ENCODE data around the gene OSCAR. TPM values are rescaled to one million over a fixed set of nuclear protein-coding genes. Genes with fewer than 3 reads are reported as not detected.

Gene OSCAR
- total RNA-seq, 4 donors from 2014 or later: 0.91 to 6.5 TPM; not detected in 2

GRCh38 chr19:54081032-54081431, 19.6 kb downstream of the OSCAR start, which contains the start of gene TARM1:
TSS of gene TARM1 (minus strand) at chr19:54081365. CDS start at chr19:54081340, 25 bp downstream.
- H3K36me3 ChIP-seq: no peaks in the 10 kb centered on the region
- peaks cover 0 to 4% of the 10 kb centered on the region in 2 donors for H3K9me3 ChIP-seq
- intact Hi-C loops (cut with DNase I; ENCODE audit: low total_unique reads): no loop called here
- H3K4me1 ChIP-seq: no peaks in the 10 kb centered on the region
- DNase-seq: no peak
- no peak within 1 kb of the TSS for H3K4me3 ChIP-seq
- no peaks in the 10 kb centered on the region for H3K27me3 ChIP-seq
- no peak for TF ChIP-seq POLR2A (IDR thresholded peaks at IDR 0.05)
- no peak for TF ChIP-seq CTCF (IDR thresholded peaks at IDR 0.05)
- no peak within 1 kb of the TSS for H3K27ac ChIP-seq

DNA sequence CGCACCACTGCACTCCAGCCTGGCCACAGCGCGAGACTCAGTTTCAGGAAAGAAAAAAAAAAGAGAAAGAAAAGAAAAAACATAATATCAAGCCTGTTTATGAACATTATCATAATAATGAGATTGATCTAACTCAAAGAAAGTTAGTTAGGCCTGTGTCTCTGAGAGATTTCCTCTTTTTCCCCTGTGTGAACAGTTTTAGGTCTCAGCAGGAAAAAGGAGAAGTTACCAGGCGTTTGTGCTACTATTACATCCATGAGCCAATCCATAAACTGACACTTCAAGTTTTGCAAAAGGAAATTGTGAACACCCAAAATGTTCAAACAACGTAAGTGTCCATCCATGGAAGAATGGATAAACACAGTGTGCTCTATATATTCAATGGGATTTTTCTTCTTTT, 23.3 kb downstream of the OSCAR start:
- TF ChIP-seq CTCF (IDR thresholded peaks at IDR 0.05): no peak
- no peak for TF ChIP-seq POLR2A (IDR thresholded peaks at IDR 0.05)
- intact Hi-C loops (cut with DNase I; ENCODE audit: low total_unique reads): no loop called here
- Histone ChIP-seq H3K36me3 (no peaks in the 10 kb centered on the region), H3K27me3 (no peaks in the 10 kb centered on the region), H3K9me3 (peaks cover 0 to 4% of the 10 kb centered on the region in 2 donors), H3K27ac (no peak overlapping the region), H3K4me1 (no peaks in the 10 kb centered on the region), H3K4me3 (no peak overlapping the region)
- no peak for DNase-seq

DNA sequence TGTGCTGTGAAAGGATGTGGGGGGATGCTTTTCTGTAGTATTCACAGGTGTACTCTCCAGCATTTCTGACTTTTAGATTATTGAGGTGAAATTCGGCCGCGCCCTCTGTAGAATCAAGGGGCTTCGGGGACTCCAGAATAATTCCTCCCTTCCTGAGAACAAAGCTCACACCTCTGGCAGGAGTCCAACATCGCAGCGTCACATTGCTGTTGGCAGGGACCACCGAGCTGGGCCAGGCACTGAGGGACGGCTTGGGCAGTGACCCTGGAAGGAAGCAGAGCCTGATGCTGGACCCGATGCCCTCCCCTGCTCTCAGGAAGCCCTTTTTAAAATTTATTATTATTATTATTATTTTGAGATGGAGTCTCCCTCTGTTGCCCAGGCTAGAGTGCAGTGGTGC, 25.8 kb downstream of the OSCAR start:
- Histone ChIP-seq H3K27ac (no peak overlapping the region), H3K27me3 (no peaks in the 10 kb centered on the region), H3K4me3 (no peak overlapping the region), H3K4me1 (no peaks in the 10 kb centered on the region), H3K36me3 (no peaks in the 10 kb centered on the region), H3K9me3 (no peaks in the 10 kb centered on the region)
- intact Hi-C loops (cut with DNase I; ENCODE audit: low total_unique reads): no loop called here
- TF ChIP-seq POLR2A (IDR thresholded peaks at IDR 0.05) (no peak), CTCF (IDR thresholded peaks at IDR 0.05) (no peak)
- no peak for DNase-seq

- H3K4me3 ChIP-seq: no peak overlapping the region
- H3K4me1 ChIP-seq: no peaks in the 10 kb centered on the region
- TF ChIP-seq CTCF (IDR thresholded peaks at IDR 0.05) (no peak), POLR2A (IDR thresholded peaks at IDR 0.05) (no peak)
- no peaks in the 10 kb centered on the region for H3K36me3 ChIP-seq
- no peak for DNase-seq
- intact Hi-C loops (cut with DNase I; ENCODE audit: low total_unique reads): no loop called here
- no peaks in the 10 kb centered on the region for H3K27me3 ChIP-seq
- no peaks in the 10 kb centered on the region for H3K9me3 ChIP-seq
- H3K27ac ChIP-seq: no peak overlapping the region
These were observed 26.8 kb downstream of the OSCAR start for GRCh38 chr19:54073829-54074228.

DNA sequence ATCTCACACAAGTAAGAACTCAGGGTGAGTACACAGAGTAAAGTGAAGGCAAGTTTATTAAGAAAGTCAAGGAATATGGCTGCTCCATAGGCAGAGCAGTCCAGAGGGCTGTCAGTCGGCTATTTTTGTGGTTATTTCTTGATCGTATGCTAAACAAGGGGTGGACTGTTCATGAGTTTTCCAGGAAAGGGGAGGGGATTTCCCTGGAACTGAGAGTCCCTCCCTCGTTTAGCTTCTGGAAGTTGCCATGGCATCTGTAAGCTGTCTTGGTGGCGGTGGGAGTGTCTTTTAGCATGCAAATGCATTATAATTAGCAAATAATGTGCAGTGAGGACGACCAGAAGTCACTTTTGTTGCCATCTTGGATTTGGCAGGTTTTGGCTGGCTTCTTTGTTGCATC, 31.1 kb downstream of the OSCAR start:
- H3K9me3 ChIP-seq: no peaks in the 10 kb centered on the region
- no peak for TF ChIP-seq POLR2A (IDR thresholded peaks at IDR 0.05)
- no peak for TF ChIP-seq CTCF (IDR thresholded peaks at IDR 0.05)
- intact Hi-C loops (cut with DNase I; ENCODE audit: low total_unique reads): no loop called here

More for the DNA sequence above, 31.1 kb downstream of the OSCAR start:
- H3K27ac ChIP-seq: no peak overlapping the region
- no peak overlapping the region for H3K4me3 ChIP-seq
- H3K27me3 ChIP-seq: no peaks in the 10 kb centered on the region
- no peak for DNase-seq
- H3K4me1 ChIP-seq: no peaks in the 10 kb centered on the region
- no peaks in the 10 kb centered on the region for H3K36me3 ChIP-seq

All from uterus (tissue), 4 donors.